Keratinocyte (primary cell): Measurements from ENCODE around the gene ARPC1B. TPM values are rescaled to one million over a fixed set of nuclear protein-coding genes. Genes with fewer than 3 reads are reported as not detected.

Experiments
- DNase-seq: peaks from one replicate; pipeline ENCODE4 v3.0.0-alpha.2; 2011; ENCODE audit warnings: low read depth, missing footprints, low spot score
- FAIRE-seq: peaks from 2 replicates; lab custom pipeline; 2011; peaks lifted over from hg19 to GRCh38; lab: Jason Lieb, UNC
- H2AFZ ChIP-seq: 2 replicates; pipeline ENCODE4 v1.6.0; 2012; ENCODE audit warnings: low read length, control low read depth, inconsistent platforms; ENCODE audit not compliant: control insufficient read depth
- H3K27ac ChIP-seq: 2 replicates; pipeline ENCODE4 v1.5.1; 2011; ENCODE audit warnings: low read length; ENCODE audit not compliant: control insufficient read depth, insufficient read depth
- H3K27me3 ChIP-seq: 3 replicates; pipeline ENCODE4 v1.6.0; 2011; ENCODE audit warnings: low read length; ENCODE audit not compliant: control insufficient read depth, insufficient read depth; ENCODE audit errors: extremely low read depth
- H3K36me3 ChIP-seq, 2 experiments: 2 replicates in 1 of 2; 3 replicates in 1 of 2; pipeline ENCODE4 v1.5.1; 2011; ENCODE audit warnings: low read length in 2 of 2, mild to moderate bottlenecking in 1 of 2; ENCODE audit not compliant: control insufficient read depth in 2 of 2, insufficient read depth in 2 of 2; ENCODE audit errors: extremely low read depth in 1 of 2
- H3K4me1 ChIP-seq: 3 replicates; pipeline ENCODE4 v1.5.1; 2011; ENCODE audit warnings: low read length; ENCODE audit not compliant: control insufficient read depth, insufficient read depth; ENCODE audit errors: extremely low read depth
- H3K4me2 ChIP-seq: 3 replicates; pipeline ENCODE4 v1.6.0; 2011; ENCODE audit warnings: low read depth, low read length; ENCODE audit not compliant: control insufficient read depth, insufficient read depth; ENCODE audit errors: extremely low read depth
- H3K4me3 ChIP-seq, 3 experiments: fragments of 200-600 bp in 1 of 3; sonication (generic) in 1 of 3; 2 replicates in 2 of 3; 3 replicates in 1 of 3; pipeline ENCODE4 v1.5.1; 2011 to 2016; ENCODE audit warnings: low read length in 3 of 3, mild to moderate bottlenecking in 3 of 3, control low read depth in 2 of 3, inconsistent platforms in 1 of 3, low read depth in 1 of 3, mixed read lengths in 1 of 3, mixed run types in 1 of 3, moderate library complexity in 1 of 3; ENCODE audit not compliant: control insufficient read depth in 2 of 3, insufficient read depth in 2 of 3; ENCODE audit errors: extremely low read depth in 1 of 3
- H3K79me2 ChIP-seq: 2 replicates; pipeline ENCODE4 v1.6.0; 2012; ENCODE audit warnings: low read length; ENCODE audit not compliant: control insufficient read depth, insufficient read depth
- H3K9ac ChIP-seq: 3 replicates; pipeline ENCODE4 v1.6.0; 2011; ENCODE audit warnings: low read length; ENCODE audit not compliant: control insufficient read depth, insufficient read depth; ENCODE audit errors: extremely low read depth
- H3K9me1 ChIP-seq: 3 replicates; pipeline ENCODE4 v1.6.0; 2011; ENCODE audit warnings: low read length; ENCODE audit not compliant: control insufficient read depth, insufficient read depth; ENCODE audit errors: extremely low read depth
- H3K9me3 ChIP-seq: 2 replicates; pipeline ENCODE4 v1.5.1; 2012; ENCODE audit warnings: low read depth, low read length; ENCODE audit not compliant: control insufficient read depth
- H4K20me1 ChIP-seq: 3 replicates; pipeline ENCODE4 v1.6.0; 2011; ENCODE audit warnings: low read length; ENCODE audit not compliant: control insufficient read depth, insufficient read depth; ENCODE audit errors: extremely low read depth
- CTCF ChIP-seq, 3 experiments: IDR thresholded peaks in 1 of 3; conservative IDR thresholded peaks in 1 of 3; optimal IDR thresholded peaks in 1 of 3; 2 replicates in 2 of 3; 3 replicates in 1 of 3; pipeline versions ENCODE3 to v1.5.1; 2011; ENCODE audit warnings: low read length in 3 of 3, mild to moderate bottlenecking in 3 of 3, moderate library complexity in 2 of 3, control low read depth in 1 of 3, inconsistent platforms in 1 of 3; ENCODE audit not compliant: insufficient read depth in 2 of 3; ENCODE audit errors: extremely low read depth in 1 of 3
- EZH2 ChIP-seq: IDR thresholded peaks from one replicate; pipeline ENCODE4 v1.6.1; 2012; ENCODE audit warnings: inconsistent platforms, mild to moderate bottlenecking, low read length, moderate library complexity
- dilution Hi-C: fragments of 300-500 bp; cut with MboI; formaldehyde crosslinking; loops from one replicate; pipeline ENCODE4 v1.7.0; 2020; ENCODE audit warnings: low sequenced_read_pairs; ENCODE audit not compliant: extremely low pct_ligation_motif_present
- polyA plus RNA-seq, 5 experiments: library from polyadenylated mRNA; depleted of rRNA in 3 of 5; stranded (reverse) in 3 of 5; stranded (forward) in 1 of 5; unstranded in 1 of 5; fragments of >200 nt; gene quantifications; 1 replicate in 1 of 5; 2 replicates in 3 of 5; 3 replicates in 1 of 5; pipeline versions ENCODE4 v1.2.1 to v1.2.3, GENCODE V29; 2011 to 2012; ENCODE audit warnings: missing spikeins in 2 of 5, low read depth in 1 of 5, low replicate concordance in 1 of 5

Gene ARPC1B
- polyA plus RNA-seq, 1 donor (not counting 4 experiments of a cell fraction or from before 2014, with no cell fraction given), result 383 TPM

DNA sequence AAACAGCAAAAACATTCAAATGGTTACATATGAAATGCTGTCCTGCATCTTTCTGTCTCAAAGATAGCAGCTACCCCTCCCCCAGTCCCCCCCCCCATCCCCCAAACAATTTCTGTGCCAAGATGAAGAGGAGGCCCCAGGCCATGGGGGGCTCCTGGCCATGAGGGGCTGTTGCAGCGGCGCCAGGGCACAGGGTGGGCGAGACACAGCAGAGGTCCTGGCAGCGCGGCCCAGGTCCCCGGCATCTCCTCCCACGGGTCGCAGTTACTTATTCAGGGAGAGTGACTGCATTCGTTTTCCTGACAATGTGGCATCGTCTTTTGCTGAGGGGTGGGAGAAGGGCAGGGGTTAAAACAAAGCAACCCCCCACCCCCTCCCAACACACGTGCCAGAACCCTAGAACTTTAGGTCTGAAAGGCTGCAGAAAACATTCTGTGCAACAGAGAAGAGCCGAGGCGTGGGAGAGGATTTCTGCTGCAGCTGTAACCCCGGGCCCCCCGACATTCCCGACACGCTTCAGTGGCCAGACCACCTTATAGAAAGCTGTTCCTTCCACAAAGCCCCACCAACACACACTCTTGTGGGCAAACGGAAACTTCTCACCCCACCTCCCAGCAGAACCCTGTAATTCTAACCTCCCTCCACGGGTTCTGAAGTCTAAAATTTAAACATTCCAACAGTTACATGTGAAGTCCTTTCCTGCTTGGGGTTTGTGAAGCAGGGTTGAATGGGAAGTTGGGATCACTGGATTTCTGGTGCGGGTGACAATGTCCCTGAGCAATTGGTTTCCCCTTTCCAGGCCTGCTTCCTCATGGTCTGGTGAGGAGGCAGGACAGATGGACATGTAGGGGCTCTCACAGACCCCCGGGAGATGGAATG is 22.1 kb downstream of the ARPC1B start:
- no peak overlapping the region for H3K9ac ChIP-seq
- no peak overlapping the region for H3K27ac ChIP-seq
- no peak overlapping the region for H2AFZ ChIP-seq
- H3K27me3 ChIP-seq, result no peaks in the 10 kb centered on the region
- no peak overlapping the region for H3K4me3 ChIP-seq
- H3K79me2 ChIP-seq, result peaks cover 8% of the 10 kb centered on the region
- H3K36me3 ChIP-seq, result peaks cover 46 to 64% of the 10 kb centered on the region in 2 experiments
- no peak for FAIRE-seq
- dilution Hi-C loops, result no loop called here
- H3K4me2 ChIP-seq, result no peak overlapping the region
- no peaks in the 10 kb centered on the region for H3K9me1 ChIP-seq
- H3K4me1 ChIP-seq, result peaks cover 8% of the 10 kb centered on the region
- TF ChIP-seq CTCF (optimal IDR thresholded peaks at IDR 0.05 in 1 of 3, IDR thresholded peaks at IDR 0.05 in 1 of 3, conservative IDR thresholded peaks at IDR 0.05 in 1 of 3; ENCODE audit: extremely low read depth in 1 of 3, insufficient read depth in 2 of 3, low read length in 3 of 3) (no peak), EZH2 (no peak)
- no peaks in the 10 kb centered on the region for H3K9me3 ChIP-seq
- DNase-seq, result no peak
- H4K20me1 ChIP-seq, result peaks cover 40% of the 10 kb centered on the region

GRCh38 chr7:99397297-99397983 is 22.9 kb downstream of the ARPC1B start:
- no peaks in the 10 kb centered on the region for H3K9me3 ChIP-seq
- no peak overlapping the region for H3K9ac ChIP-seq
- H3K9me1 ChIP-seq, result no peaks in the 10 kb centered on the region
- no peak for DNase-seq
- H3K36me3 ChIP-seq, result peaks cover 42 to 63% of the 10 kb centered on the region in 2 experiments
- peaks cover 9% of the 10 kb centered on the region for H3K79me2 ChIP-seq
- H2AFZ ChIP-seq, result no peak overlapping the region
- no peaks in the 10 kb centered on the region for H3K27me3 ChIP-seq
- no peak for FAIRE-seq
- H3K4me1 ChIP-seq, result peaks cover 3% of the 10 kb centered on the region
- no peak overlapping the region for H3K27ac ChIP-seq
- peaks cover 35% of the 10 kb centered on the region for H4K20me1 ChIP-seq
- dilution Hi-C loops, result no loop called here
- H3K4me2 ChIP-seq, result no peak overlapping the region
- H3K4me3 ChIP-seq, result no peak overlapping the region
- TF ChIP-seq CTCF (optimal IDR thresholded peaks at IDR 0.05 in 1 of 3, IDR thresholded peaks at IDR 0.05 in 1 of 3, conservative IDR thresholded peaks at IDR 0.05 in 1 of 3; ENCODE audit: extremely low read depth in 1 of 3, insufficient read depth in 2 of 3, low read length in 3 of 3), result no peak
